GM13976 (cell line): ENCODE measurements around the gene HAGHL.

Source experiments
- DNase-seq: peaks from one replicate; pipeline ENCODE4 v3.0.0; 2012; ENCODE audit warnings: low spot score
- in situ Hi-C: fragments of 300-500 bp; cut with MboI; formaldehyde crosslinking; loops from one replicate; pipeline ENCODE4 v1.12.0; 2022; ENCODE audit warnings: low sequenced_read_pairs, mixed read lengths, inconsistent platforms; ENCODE audit not compliant: unreplicated experiment
- TF ChIP-seq, protein P1 (sequence below): IDR thresholded peaks from 2 replicates; pipeline ENCODE4 v1.5.1; 2012; ENCODE audit warnings: borderline replicate concordance, mild to moderate bottlenecking; ENCODE audit not compliant: insufficient read depth; ENCODE audit errors: extremely low read depth, missing control alignments, control extremely low read depth

Gene HAGHL

DNA sequence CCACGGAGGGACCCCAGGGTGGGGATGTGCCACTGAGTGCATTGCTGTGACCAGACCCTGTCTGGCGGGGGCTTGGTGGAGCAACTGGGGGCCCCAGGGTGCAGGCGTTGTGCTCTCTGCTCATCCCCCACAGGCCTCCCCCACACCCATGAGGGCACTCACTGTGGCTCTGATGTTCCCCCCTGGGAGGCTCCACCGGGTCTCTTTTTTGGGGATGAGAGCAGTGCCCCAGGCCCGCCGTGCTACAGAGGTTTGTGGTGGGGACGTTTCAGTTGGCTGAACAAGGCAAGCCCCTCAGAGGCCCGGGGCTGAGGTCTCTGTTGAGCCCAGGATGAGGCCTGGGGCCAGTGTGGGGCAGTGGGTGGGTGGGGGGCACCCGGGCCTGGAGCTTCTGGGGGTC lies 3.2 kb upstream of the HAGHL start:
- TF ChIP-seq, protein P1, sequence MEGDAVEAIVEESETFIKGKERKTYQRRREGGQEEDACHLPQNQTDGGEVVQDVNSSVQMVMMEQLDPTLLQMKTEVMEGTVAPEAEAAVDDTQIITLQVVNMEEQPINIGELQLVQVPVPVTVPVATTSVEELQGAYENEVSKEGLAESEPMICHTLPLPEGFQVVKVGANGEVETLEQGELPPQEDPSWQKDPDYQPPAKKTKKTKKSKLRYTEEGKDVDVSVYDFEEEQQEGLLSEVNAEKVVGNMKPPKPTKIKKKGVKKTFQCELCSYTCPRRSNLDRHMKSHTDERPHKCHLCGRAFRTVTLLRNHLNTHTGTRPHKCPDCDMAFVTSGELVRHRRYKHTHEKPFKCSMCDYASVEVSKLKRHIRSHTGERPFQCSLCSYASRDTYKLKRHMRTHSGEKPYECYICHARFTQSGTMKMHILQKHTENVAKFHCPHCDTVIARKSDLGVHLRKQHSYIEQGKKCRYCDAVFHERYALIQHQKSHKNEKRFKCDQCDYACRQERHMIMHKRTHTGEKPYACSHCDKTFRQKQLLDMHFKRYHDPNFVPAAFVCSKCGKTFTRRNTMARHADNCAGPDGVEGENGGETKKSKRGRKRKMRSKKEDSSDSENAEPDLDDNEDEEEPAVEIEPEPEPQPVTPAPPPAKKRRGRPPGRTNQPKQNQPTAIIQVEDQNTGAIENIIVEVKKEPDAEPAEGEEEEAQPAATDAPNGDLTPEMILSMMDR: no peak
- in situ Hi-C loops: no loop called here

DNA sequence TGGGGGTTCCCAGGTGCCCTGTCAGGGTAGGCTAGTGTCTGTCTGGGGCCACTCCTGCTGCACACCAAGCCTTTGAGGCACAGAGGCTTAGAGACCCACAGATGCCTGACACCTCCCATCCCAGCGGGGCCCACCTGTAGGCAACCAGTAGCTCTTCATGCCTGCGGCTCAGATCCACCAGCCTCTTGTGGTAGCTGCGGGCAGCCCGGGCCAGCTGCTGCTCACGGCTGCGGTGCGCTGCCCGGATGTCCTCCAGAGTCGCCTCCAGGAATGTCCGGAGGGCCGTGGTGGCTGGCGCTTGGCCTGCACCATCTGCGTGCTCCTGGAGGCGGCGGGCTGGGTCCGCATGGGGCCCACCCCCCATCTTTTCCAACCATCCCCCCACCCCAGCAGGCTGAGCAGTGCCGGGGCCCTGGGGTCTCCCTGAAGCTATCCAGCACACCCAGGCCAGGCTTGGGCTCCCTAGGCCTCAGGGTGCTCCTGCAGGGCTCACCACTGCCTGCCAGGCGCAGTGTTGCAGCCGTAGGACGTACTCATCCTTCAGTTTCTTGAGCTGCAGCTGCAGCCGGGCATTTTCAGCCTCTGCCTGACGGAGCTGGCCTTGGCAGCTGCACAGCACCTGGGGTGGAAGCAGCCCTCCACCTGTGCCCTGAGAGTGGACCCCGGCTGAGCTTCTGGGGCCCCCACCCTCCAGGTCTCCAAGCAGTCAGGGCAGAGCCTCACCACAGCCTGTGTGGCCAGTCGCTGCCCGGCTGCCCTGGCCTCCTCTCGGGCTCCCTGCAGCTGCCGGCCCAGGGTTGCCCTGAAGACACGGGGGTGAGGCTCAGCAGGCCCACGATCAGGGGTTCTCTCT lies 2.5 kb upstream of the HAGHL start:
- in situ Hi-C loops: no loop called here
- TF ChIP-seq, protein P1: no peak
- no peak for DNase-seq

More for the DNA sequence above, 3.2 kb upstream of the HAGHL start:
- DNase-seq: no peak

DNA sequence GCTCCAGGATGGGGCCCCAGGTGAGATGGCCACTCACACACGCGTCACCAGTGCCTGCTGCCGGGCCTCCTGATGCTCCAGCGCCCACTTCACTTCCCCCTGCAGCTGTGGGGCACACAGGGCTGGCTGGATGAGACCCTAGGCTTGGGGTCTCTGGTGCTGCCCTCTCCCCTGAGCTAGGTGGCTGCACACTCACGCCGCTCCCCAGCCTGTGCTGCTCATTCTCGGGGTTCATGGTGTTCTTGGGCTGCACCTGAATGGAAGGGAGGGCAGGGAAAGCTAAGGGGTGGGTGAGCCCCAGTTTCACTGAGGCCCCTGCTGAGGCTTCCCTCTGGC lies 1.9 kb upstream of the HAGHL start:
- in situ Hi-C loops: no loop called here
- no peak for DNase-seq
- TF ChIP-seq, protein P1: no peak

DNA sequence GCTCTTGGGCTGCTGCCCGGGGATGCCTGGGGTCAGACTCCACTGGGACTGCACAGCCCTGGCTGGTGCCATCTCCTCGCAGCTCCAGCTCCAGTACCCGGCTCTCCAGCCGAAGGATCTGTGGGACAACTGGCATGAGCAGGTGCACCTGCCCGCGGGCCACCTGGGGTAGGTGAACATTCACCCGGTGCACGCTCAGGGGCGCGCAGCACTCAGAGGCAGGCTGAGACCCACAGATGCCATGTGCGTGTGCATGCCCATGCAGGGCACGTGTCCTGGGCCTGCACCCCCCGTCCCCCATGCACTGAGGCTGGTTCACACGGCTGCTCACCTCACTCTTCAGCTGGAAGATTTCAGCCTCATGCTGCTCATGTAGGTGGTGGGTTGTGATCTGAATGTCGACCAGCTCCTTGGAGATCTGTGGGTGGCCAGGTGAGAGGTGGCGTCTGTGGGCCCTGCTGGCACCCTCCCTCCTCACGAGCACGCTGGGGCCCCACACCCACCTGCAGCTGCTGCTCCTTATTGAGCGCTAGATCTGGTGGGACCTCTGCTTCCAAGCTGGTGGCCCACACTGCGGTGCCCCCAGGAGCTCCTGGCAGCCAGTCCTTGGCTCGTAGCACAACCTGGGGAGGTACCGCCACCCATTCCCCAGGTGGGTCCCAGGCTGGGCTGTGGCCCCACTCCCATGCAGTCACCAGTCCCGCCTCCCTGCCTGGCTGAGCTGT lies 1.3 kb upstream of the HAGHL start:
- no peak for DNase-seq
- in situ Hi-C loops: no loop called here

DNA sequence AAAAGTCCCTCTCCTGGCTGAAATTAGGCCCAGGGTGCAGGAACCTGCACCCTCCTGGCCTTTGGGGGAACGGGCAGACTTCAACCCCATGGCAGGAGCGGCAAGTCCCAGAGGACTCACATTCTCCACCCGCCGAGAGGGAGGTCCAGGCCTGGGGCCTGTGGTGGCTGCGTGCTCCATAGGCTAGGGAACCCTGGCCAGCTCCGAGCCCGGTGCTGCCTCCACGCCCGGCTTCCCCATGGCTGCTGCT lies 793 bp upstream of the HAGHL start:
- in situ Hi-C loops: no loop called here
- TF ChIP-seq, protein P1: no peak
- DNase-seq: no peak

More for the DNA sequence above, 1.3 kb upstream of the HAGHL start:
- TF ChIP-seq, protein P1: no peak

DNA sequence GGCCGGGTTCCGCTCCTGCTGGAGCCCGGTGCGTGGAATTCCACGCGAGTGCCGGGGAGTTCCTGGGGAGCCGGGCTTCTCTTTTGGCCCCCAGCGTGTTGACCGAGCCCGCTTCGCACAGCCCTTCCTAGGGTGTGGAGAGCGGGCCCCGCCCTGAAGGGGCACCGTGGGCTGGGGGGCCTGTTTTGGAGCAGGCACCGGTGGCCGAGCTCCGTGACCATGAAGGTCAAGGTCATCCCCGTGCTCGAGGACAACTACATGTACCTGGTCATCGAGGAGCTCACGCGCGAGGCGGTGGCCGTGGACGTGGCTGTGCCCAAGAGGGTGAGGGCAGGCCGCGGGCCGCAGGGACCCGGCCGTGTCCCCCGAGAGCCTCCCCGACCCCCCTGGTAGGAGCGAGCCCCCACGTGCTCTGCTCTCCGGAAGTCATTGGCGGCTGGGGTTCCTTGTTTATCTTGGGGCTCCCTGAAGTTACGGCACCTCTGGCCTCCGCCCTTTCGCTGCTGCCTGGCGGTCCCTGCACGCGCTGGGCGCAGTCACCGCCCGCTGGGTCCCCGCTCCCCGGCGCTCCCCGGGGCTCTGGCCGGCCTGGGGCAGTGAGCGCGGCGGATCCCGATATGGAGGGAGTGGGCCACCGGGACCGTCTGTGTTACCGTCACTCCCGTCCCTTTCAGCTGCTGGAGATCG lies 528 bp downstream of the HAGHL start:
- TF ChIP-seq, protein P1: no peak
- peak; percentile 70 for DNase-seq
- in situ Hi-C loops: no loop called here
